Smooth muscle cell (in vitro differentiated cells): ENCODE data around the gene CNGA2. TPM values are rescaled to one million over a fixed set of nuclear protein-coding genes. Genes with fewer than 3 reads are reported as not detected.

Experiments used
- DNase-seq: peaks from one replicate; lab custom pipeline; 2025; ENCODE audit not compliant: unreplicated experiment; lab: John Stamatoyannopoulos, UW
- H2AFZ ChIP-seq: fragments of 200-600 bp; sonication (generic); 2 replicates; pipeline ENCODE4 v1.6.0; 2016; ENCODE audit warnings: antibody characterized with exemption, low read depth, mild to moderate bottlenecking
- H3F3A ChIP-seq: fragments of 200-600 bp; sonication (generic); 2 replicates; pipeline ENCODE4 v1.6.0; 2017; ENCODE audit warnings: antibody characterized with exemption, low read depth
- H3K27ac ChIP-seq: fragments of 200-600 bp; sonication (generic); 2 replicates; pipeline ENCODE4 v1.5.1; 2016; ENCODE audit warnings: low read depth, mild to moderate bottlenecking
- H3K27me3 ChIP-seq: fragments of 200-600 bp; sonication (generic); 2 replicates; pipeline ENCODE4 v1.6.1; 2016; ENCODE audit warnings: low read depth, mild to moderate bottlenecking
- H3K36me3 ChIP-seq: fragments of 200-600 bp; sonication (generic); 2 replicates; pipeline ENCODE4 v1.5.1; 2016; ENCODE audit warnings: low read depth
- H3K4me1 ChIP-seq: fragments of 200-600 bp; sonication (generic); 2 replicates; pipeline ENCODE4 v1.5.1; 2016; ENCODE audit warnings: low read depth
- H3K4me2 ChIP-seq: fragments of 200-600 bp; sonication (generic); 2 replicates; pipeline ENCODE4 v1.6.0; 2016; ENCODE audit warnings: mild to moderate bottlenecking
- H3K4me3 ChIP-seq: fragments of 200-600 bp; sonication (generic); 2 replicates; pipeline ENCODE4 v1.5.1; 2016; ENCODE audit warnings: mild to moderate bottlenecking
- H3K79me2 ChIP-seq: fragments of 200-600 bp; sonication (generic); 2 replicates; pipeline ENCODE4 v1.6.0; 2016; ENCODE audit warnings: low read depth, mild to moderate bottlenecking
- H3K9ac ChIP-seq: fragments of 200-600 bp; sonication (generic); 2 replicates; pipeline ENCODE4 v1.6.0; 2016; ENCODE audit warnings: low read depth
- H3K9me3 ChIP-seq: fragments of 200-600 bp; sonication (generic); replicated peaks from 2 replicates; pipeline ENCODE4 v1.5.1; 2016; ENCODE audit warnings: low read depth
- H4K20me1 ChIP-seq: fragments of 200-600 bp; sonication (generic); 2 replicates; pipeline ENCODE4 v1.6.0; 2016; ENCODE audit warnings: low read depth
- WGBS: methylation state at CpG from one replicate; pipeline ENCODE4 v1.1.7; 2016; ENCODE audit warnings: low lambda C conversion rate; 5-methylcytosine and 5-hydroxymethylcytosine counted together
- polyA plus RNA-seq: library from polyadenylated mRNA; unstranded; fragments of >200 nt; fragmentation: Nextera tagmentation; extraction: Ambion mirVana; gene quantifications from 2 replicates; pipeline ENCODE4 v1.2.1, GENCODE V29; 2016
- total RNA-seq: library from RNA; depleted of rRNA; stranded (reverse); fragments of >200 nt; gene quantifications from 2 replicates; pipeline ENCODE4 v1.2.3, GENCODE V29; 2014
- TF ChIP-seq, protein P1 (sequence below): fragments of 200-600 bp; sonication (generic); IDR thresholded peaks from 2 replicates; pipeline ENCODE4 v1.5.1; 2017; ENCODE audit warnings: borderline replicate concordance, mild to moderate bottlenecking, antibody characterized with exemption; ENCODE audit not compliant: insufficient read depth, poor library complexity, severe bottlenecking

Gene CNGA2
- total and polyA plus RNA-seq, 2 experiments from 2014 or later = not detected

DNA sequence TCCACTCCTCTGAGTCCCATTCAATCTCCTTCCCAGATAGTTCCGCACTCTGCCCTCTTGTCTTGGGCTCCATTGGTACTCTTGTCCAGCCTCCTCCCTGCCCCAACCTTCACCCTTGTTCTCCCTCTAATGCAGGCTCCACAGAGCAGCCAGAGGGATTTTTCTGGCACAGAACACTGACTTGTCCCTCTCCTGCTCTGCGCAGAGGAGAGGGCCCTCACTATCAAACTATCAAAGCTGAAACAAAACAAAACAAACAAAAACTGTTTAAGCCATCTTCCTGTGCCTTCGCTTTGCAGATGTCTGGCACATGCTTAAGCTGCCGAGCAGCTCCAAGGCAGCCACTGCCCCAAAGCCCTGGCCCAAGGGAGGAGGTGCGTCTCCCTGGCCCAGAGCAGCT lies 2.9 kb downstream of the CNGA2 start:
- Histone ChIP-seq H2AFZ (no peak overlapping the region), H3K9ac (no peak overlapping the region), H3F3A (no peaks in the 10 kb centered on the region), H3K27ac (no peak overlapping the region), H3K4me2 (no peak overlapping the region), H3K9me3 (no peaks in the 10 kb centered on the region), H3K27me3 (no peaks in the 10 kb centered on the region), H3K4me1 (no peaks in the 10 kb centered on the region), H3K36me3 (no peaks in the 10 kb centered on the region), H3K4me3 (no peak overlapping the region), H4K20me1 (no peaks in the 10 kb centered on the region), H3K79me2 (no peaks in the 10 kb centered on the region)
- 73% methylated on average over 5 of the region's 5 CpGs for WGBS
- TF ChIP-seq, protein P1, sequence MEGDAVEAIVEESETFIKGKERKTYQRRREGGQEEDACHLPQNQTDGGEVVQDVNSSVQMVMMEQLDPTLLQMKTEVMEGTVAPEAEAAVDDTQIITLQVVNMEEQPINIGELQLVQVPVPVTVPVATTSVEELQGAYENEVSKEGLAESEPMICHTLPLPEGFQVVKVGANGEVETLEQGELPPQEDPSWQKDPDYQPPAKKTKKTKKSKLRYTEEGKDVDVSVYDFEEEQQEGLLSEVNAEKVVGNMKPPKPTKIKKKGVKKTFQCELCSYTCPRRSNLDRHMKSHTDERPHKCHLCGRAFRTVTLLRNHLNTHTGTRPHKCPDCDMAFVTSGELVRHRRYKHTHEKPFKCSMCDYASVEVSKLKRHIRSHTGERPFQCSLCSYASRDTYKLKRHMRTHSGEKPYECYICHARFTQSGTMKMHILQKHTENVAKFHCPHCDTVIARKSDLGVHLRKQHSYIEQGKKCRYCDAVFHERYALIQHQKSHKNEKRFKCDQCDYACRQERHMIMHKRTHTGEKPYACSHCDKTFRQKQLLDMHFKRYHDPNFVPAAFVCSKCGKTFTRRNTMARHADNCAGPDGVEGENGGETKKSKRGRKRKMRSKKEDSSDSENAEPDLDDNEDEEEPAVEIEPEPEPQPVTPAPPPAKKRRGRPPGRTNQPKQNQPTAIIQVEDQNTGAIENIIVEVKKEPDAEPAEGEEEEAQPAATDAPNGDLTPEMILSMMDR = no peak
- no peak for DNase-seq

DNA sequence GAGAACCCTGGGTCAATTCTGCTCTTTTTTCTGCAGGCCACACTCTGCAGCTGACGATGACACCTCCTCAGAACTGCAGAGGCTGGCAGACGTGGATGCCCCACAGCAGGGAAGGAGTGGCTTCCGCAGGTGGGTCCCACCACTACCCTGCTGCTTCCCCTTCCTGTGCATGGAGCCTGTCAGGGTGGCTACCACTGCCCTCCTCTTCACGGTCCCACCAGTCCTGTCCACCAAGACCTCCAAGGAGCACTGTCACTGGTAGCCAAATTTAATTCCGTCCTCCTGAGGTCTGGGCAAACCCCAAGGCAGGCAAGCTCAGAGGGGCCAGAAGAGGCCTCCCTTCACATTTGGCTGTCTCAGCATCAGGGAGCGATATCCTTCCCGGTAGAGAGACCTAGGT lies 4.2 kb downstream of the CNGA2 start:
- 72% methylated on average over 7 of the region's 7 CpGs for WGBS
- no peak for DNase-seq
- H3F3A ChIP-seq = no peaks in the 10 kb centered on the region
- no peak overlapping the region for H3K9ac ChIP-seq
- no peak overlapping the region for H3K27ac ChIP-seq
- no peaks in the 10 kb centered on the region for H3K27me3 ChIP-seq
- H3K36me3 ChIP-seq = no peaks in the 10 kb centered on the region
- no peak overlapping the region for H3K4me3 ChIP-seq
- H3K4me2 ChIP-seq = no peak overlapping the region
- no peaks in the 10 kb centered on the region for H4K20me1 ChIP-seq
- TF ChIP-seq, protein P1 = no peak
- H3K79me2 ChIP-seq = no peaks in the 10 kb centered on the region
- no peak overlapping the region for H2AFZ ChIP-seq
- H3K9me3 ChIP-seq = no peaks in the 10 kb centered on the region
- H3K4me1 ChIP-seq = no peaks in the 10 kb centered on the region

DNA sequence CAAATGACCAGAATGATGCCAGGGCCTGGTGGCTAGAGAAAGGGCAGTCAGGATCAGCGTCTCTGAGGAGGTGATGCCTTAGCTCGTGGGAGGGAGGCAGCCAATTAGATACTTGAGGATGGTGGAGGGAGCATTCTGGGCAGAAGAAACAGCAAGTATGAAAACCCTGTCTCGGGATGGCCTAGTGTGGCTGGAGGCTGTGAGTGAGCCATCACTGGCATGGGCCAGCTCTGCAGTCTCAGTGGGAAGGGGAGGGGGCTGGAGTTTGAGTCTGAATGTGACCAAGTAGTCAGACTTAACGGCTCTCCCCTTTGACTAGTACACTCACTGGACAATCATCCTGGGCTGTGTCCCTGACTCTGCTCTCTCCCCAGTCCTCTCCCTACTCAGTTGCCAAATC lies 7.1 kb downstream of the CNGA2 start:
- Histone ChIP-seq H3K4me3 (no peak overlapping the region), H3K4me2 (no peak overlapping the region), H3F3A (no peaks in the 10 kb centered on the region), H3K27me3 (no peaks in the 10 kb centered on the region), H4K20me1 (no peaks in the 10 kb centered on the region), H2AFZ (no peak overlapping the region), H3K36me3 (no peaks in the 10 kb centered on the region), H3K79me2 (no peaks in the 10 kb centered on the region), H3K27ac (no peak overlapping the region), H3K4me1 (no peaks in the 10 kb centered on the region), H3K9ac (no peak overlapping the region), H3K9me3 (no peaks in the 10 kb centered on the region)
- DNase-seq = no peak
- WGBS = 69% methylated on average over 4 of the region's 4 CpGs
- TF ChIP-seq, protein P1 = no peak

DNA sequence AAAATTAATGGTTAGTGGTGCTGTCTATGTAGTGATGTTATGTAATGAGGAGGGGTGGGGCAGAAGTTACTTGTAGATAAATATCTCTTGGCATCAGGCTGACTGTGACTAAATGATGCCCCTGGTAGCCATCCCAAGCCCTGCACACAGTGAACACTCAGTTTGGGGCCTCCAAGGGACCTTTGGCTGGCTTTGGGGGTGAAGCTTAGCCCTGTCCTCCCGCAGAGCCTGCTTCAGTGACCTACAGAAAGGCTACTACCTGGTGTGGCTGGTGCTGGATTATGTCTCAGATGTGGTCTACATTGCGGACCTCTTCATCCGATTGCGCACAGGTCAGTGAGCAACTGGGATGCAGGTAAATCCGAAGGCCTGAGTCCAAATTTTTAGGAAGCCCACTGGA lies 7.8 kb downstream of the CNGA2 start:
- Histone ChIP-seq H2AFZ (no peak overlapping the region), H4K20me1 (no peaks in the 10 kb centered on the region), H3K4me1 (no peaks in the 10 kb centered on the region), H3K4me3 (no peak overlapping the region), H3K27ac (no peak overlapping the region), H3F3A (no peaks in the 10 kb centered on the region), H3K9me3 (no peaks in the 10 kb centered on the region), H3K27me3 (no peaks in the 10 kb centered on the region), H3K36me3 (no peaks in the 10 kb centered on the region), H3K9ac (no peak overlapping the region), H3K79me2 (no peaks in the 10 kb centered on the region), H3K4me2 (no peak overlapping the region)
- TF ChIP-seq, protein P1 = no peak
- DNase-seq = no peak
- 82% methylated on average over 5 of the region's 5 CpGs for WGBS
